GM12878 (cell line): ENCODE measurements around the gene RAB10.

Source experiments
- BRCA1 ChIP-seq: IDR thresholded peaks from 2 replicates; pipeline ENCODE4 v1.6.1; 2011; ENCODE audit warnings: low read depth, low read length, improper control_type of control experiment
- EP300 ChIP-seq, 2 experiments: fragments of 150-350 bp in 1 of 2; IDR thresholded peaks; 2 replicates each; pipeline ENCODE4 v1.6.1; 2011 to 2012; ENCODE audit warnings: low read depth in 2 of 2, low read length in 2 of 2, borderline replicate concordance in 1 of 2, improper control_type of control experiment in 1 of 2, inconsistent platforms in 1 of 2; ENCODE audit not compliant: control insufficient read depth in 1 of 2
- TF ChIP-seq, protein P1 (sequence below), 3 experiments: IDR thresholded peaks in 2 of 3; conservative IDR thresholded peaks in 1 of 3; 2 replicates each; pipeline ENCODE4 v1.5.1; 2011; ENCODE audit warnings: low read depth in 3 of 3, low read length in 3 of 3, mild to moderate bottlenecking in 3 of 3, control low read depth in 2 of 3, moderate library complexity in 2 of 3, inconsistent platforms in 1 of 3, mixed read lengths in 1 of 3; ENCODE audit not compliant: control insufficient read depth in 2 of 3, insufficient read depth in 1 of 3; ENCODE audit errors: extremely low read depth in 1 of 3
- TF ChIP-seq, protein P2 (sequence below): IDR thresholded peaks from 2 replicates; pipeline ENCODE4 v1.6.1; 2012; ENCODE audit warnings: low read length, inconsistent platforms

DNA sequence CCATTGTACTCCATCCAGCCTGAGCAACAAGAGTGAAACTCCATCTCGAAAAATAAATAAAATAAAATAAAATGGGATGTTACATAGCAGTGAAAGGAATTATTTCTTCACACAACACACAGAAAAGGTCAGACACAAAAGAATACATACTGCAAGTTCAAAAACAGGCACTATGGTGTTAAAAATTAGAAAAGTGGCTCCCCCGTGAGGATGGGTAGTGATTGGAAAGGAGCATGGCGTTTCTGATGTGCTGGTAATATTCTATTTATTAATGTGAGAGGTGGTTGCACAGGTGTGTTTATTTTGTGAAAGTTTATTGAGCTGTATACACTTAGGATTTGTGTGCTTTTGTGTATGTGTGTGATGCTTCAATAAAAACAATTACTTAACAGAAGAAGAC, 22.9 kb upstream of the RAB10 start:
- TF ChIP-seq EP300 (IDR thresholded peaks at IDR 0.05; ENCODE audit: borderline replicate concordance in 1 of 2, control insufficient read depth in 1 of 2, low read depth in 2 of 2, low read length in 2 of 2) (no peak), BRCA1 (no peak)
- TF ChIP-seq, protein P1, sequence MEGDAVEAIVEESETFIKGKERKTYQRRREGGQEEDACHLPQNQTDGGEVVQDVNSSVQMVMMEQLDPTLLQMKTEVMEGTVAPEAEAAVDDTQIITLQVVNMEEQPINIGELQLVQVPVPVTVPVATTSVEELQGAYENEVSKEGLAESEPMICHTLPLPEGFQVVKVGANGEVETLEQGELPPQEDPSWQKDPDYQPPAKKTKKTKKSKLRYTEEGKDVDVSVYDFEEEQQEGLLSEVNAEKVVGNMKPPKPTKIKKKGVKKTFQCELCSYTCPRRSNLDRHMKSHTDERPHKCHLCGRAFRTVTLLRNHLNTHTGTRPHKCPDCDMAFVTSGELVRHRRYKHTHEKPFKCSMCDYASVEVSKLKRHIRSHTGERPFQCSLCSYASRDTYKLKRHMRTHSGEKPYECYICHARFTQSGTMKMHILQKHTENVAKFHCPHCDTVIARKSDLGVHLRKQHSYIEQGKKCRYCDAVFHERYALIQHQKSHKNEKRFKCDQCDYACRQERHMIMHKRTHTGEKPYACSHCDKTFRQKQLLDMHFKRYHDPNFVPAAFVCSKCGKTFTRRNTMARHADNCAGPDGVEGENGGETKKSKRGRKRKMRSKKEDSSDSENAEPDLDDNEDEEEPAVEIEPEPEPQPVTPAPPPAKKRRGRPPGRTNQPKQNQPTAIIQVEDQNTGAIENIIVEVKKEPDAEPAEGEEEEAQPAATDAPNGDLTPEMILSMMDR (IDR thresholded peaks at IDR 0.05 in 2 of 3, conservative IDR thresholded peaks at IDR 0.05 in 1 of 3; ENCODE audit: control insufficient read depth in 2 of 3, extremely low read depth in 1 of 3, insufficient read depth in 1 of 3, low read depth in 3 of 3, low read length in 3 of 3) = no peak
- TF ChIP-seq, protein P2, sequence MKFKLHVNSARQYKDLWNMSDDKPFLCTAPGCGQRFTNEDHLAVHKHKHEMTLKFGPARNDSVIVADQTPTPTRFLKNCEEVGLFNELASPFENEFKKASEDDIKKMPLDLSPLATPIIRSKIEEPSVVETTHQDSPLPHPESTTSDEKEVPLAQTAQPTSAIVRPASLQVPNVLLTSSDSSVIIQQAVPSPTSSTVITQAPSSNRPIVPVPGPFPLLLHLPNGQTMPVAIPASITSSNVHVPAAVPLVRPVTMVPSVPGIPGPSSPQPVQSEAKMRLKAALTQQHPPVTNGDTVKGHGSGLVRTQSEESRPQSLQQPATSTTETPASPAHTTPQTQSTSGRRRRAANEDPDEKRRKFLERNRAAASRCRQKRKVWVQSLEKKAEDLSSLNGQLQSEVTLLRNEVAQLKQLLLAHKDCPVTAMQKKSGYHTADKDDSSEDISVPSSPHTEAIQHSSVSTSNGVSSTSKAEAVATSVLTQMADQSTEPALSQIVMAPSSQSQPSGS = no peak
